ENCODE data around the gene CPNE7.
A peak's percentile ranks its signal among the peaks of the same experiment; 100 is the strongest.

The CPNE7 gene

DNA sequence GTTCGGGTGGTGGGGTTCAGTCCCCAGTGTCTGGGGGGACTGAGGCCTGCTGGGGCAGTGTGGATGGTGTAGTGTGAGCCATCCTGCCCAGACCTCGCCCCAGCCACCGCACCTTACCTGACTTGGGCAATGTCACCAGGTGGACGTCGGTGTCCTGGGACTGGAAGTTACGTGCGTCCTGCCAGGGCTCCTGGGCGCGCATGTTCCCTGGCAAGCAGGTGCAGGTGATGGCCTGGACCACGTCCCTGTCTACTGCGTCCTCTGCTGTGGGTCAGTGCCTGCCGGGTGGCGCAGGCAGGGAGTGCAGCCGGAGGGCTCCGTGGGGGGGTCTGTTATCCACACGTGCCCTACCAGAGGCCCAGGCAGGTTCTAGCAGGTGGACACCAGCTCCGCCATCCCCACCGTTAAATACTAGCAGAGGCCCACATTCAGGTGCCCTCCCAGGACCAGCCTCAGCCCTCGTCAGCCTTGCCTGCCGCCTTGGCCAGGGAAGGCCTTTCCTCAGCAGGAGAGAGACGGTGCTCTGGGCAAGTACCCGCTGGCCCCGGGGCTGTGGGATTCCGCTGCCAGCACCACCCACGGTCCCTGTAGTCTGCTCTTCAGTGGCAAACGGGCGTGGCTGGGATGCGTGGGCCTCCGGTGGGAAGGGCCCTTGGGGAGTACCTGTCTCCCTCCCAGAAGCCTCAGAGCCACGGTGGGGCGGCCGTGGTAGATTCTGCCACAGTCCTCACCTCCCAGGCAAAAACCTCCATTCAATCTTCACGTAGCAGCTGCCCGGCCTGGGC, 29.8 kb downstream of the CPNE7 start:
- ATAC-seq, result no peak

DNA sequence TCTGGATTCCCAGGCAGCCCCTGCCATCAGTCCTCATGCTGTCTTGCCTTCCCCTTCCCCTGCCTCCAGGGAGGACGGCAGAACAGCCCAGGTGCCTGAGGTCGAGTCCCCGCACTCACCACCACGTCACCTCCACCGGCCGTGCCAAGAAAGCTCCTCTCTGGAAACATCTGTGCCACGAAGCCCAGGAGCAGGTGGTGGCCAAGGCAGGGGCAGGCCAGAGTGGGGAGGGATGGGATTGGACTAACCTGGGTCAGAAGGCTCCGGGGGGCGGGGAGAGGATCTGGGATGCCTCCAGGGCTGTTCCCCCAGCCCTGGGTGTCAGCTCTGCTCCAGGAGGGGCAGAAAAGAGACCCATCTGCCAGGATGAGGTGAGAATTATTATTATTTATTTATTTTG, 30.4 kb downstream of the CPNE7 start:
- no peak for ATAC-seq

DNA sequence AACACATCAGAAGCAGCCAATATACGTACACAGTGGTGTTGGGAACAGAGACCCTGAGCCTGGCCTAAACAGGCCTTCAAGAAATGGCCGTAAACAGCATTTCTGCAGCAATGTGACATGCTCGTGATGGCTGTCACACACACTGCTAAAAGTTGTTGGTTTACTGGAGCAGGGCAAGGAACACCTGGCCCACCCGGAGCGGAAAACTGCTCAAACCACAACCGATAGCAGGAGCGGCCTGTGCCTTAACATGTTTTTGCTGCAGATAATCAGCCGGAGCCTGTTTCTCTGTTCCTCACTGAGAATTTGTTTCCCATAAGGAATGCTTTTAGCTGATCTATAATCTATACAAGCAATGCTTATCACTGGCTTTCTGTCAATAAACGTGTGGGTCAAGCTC, 31.9 kb downstream of the CPNE7 start:
- no peak for ATAC-seq

DNA sequence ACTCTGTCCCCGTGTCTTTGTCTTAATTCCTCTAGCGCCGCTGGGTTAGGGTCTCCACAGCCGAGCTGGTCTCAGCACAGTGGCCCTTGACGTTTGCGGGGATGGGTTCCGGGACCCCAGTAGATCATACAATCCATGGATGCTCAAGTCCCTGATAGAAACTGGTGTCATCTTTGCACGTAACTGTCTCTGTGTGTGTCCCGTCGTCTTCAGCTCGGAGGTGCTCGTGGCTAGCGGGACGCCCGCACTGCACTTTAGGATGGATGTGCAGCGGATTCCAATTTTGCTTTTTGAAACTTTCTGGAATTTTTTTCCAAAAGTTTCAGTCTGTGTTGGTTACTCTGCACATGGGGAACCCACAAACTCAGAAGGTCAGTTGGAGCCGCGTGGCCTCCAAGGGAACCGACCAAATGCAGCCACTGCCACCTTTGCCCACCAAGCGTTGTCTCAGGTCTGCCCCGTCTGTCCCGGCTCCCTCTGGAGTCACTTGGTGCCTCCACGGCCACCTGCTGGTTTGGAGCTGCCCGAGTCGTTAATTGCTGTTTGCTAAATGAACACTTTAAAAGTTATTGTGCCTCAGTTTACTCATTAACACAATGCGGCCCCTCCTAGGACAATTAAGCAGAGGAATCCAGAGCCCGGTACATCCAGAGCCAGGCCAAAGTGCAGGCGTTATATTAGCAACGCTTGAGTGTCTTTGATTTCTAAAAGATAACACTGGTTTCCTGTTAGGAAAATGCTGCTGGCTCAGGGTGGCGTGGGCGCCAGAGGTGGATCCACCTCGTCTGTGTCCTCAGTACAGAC, 32.6 kb downstream of the CPNE7 start:
- ATAC-seq, result no peak

DNA sequence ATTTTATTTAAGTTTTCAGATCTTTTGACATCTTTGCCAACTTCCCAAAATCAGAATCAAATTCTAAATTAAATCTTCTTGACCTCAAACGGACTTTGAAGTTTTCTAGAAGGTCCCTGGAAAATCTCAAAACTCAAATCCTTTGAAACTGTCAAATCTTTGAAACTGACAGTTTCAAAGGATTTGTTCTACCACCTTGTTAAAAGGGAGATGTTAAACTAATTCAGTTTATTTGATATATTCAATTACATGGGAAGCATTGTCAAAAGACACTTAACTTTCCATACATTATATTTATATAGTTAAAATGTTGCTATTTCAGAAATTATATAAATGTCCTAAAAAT, 34.5 kb downstream of the CPNE7 start:
- ATAC-seq, result no peak

GRCh38 chr16:89612415-89613166, 37.0 kb downstream of the CPNE7 start:
- ATAC-seq, result no peak

DNA sequence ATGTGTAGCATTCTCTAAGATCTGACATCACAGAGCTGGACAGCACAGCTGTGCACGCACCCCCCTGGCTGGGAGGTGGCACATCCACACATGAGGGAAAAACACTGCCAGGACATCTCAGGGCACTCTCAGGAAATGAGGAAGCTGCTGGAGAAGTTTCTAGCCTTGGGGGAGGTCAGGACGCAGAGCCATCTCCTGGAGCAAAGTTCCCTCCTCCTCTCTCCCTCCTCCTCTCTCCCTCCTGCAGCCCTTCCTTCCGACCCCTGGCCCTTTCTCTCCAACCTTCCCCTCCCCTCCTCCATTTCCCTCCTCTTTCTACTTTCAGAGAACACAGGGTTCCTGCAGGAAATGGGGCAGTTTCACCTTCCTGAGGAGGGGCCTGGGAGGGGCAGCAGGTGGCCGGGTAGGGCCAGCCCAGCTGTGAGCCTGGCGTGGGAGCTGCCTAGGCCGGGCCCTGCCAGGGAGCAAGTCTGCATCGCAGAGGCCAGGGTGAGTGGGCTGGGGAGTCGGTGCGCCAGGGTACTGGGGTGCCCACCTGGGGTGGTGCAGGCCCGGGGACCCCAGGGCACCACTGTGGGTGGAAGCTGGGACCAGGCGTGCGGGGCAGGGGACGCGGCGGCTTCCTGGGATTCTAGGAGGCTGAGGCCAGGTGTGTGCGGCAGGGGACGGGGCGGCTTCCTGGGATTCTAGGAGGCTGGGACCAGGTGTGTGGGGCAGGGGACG, 37.8 kb downstream of the CPNE7 start, which contains the start of gene DPEP1:
Gene DPEP1 (plus strand): TSS at position 412 of the 723 bp plus-strand sequence. CDS start 16,769 bp downstream, outside the sequence.
- ATAC-seq, result no peak

GRCh38 chr16:89613954-89614459, 38.4 kb downstream of the CPNE7 start:
- no peak for ATAC-seq

DNA sequence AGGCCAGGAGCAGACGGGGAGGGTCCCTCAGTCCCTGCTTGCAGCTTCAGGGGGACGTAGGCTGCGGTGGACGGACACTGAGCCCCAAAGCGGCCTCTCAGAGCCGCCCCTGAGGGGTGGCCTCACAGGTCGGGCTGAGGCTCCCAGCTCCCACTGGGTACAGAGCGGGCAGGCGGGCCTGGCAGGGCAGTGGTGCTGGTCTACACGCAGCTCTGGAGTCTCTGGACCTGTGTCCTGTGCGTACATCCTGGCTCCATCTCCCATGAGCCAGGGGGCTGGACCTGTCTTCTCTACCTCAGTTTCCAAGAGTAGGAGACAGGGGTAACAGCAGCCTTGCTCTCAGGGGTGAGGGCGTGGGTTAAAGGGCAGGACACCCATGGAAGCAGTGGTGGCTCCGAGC, 39.6 kb downstream of the CPNE7 start:
- ATAC-seq, result no peak

GRCh38 chr16:89615596-89616090, 40.1 kb downstream of the CPNE7 start:
- peak in 1 of 2 donors; percentile 7 for ATAC-seq

GRCh38 chr16:89616623-89617022, 41.1 kb downstream of the CPNE7 start:
- no peak for ATAC-seq

- no peak for ATAC-seq
Measured at GRCh38 chr16:89617036-89617435, 41.5 kb downstream of the CPNE7 start.

GRCh38 chr16:89618109-89618998, 42.8 kb downstream of the CPNE7 start:
- no peak for ATAC-seq

GRCh38 chr16:89619840-89620239, 44.3 kb downstream of the CPNE7 start:
- ATAC-seq, result no peak

GRCh38 chr16:89620406-89620841, 44.9 kb downstream of the CPNE7 start:
- ATAC-seq, result no peak

- no peak for ATAC-seq
Measured at GRCh38 chr16:89621136-89621697, 45.7 kb downstream of the CPNE7 start.

- ATAC-seq, result no peak
Measured at GRCh38 chr16:89621698-89622409, 46.3 kb downstream of the CPNE7 start.

DNA sequence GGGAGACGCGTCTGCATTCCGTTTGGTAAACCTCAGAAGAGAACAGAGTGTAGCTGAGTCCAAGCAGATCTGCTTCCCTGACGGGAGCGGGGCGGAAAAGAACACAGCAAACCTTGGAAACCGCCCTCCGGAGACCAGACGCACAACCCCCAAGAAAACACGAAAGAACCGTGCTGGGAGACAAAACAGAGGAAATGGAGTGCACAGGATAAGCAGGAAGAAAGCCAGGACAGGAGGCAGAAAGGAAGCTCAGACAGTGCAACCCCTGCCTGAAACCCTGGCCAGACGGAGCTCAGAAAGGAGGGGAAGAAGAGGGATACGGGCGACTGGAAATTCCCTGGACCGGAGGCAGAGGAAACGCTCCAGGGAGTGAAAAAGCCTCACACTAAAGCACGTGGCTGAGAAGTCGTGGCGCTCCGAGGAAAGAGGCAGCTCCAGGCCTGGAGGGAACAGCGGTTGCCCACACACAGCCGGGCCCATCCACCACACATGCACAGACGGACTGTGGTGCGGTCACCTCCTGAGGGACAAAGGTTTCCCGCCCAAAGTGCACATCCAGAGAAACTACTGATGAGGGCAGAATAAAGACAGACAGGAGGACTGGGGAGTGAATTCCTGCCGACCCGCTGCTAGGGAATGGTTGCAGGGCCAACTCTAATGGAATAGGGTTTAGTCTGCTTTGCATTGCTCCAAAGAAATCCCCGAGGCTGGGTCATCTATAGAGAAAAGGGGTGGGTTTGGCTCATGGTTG, 48.1 kb downstream of the CPNE7 start:
- ATAC-seq, result no peak

All from activated CD4-positive, CD25-positive, alpha-beta regulatory T cell treated with anti-CD3 and anti-CD28 coated beads, Interleukin-2, amount 50 U/mL, for 24 hours (primary cell).